HepG2 (cell line): Measurements from ENCODE around the gene SLC13A3. TPM values are rescaled to one million over a fixed set of nuclear protein-coding genes. Genes with fewer than 3 reads are reported as not detected.
A peak's percentile ranks its signal among the peaks of the same experiment; 100 is the strongest.

Experiments
- BRF2 ChIP-seq: sonication (generic); formaldehyde crosslinking; IDR thresholded peaks from 2 replicates; pipeline ENCODE4 v1.8.1; 2022; ENCODE audit warnings: mild to moderate bottlenecking, missing genetic modification reagents
- CENPT ChIP-seq: sonication (generic); formaldehyde crosslinking; IDR thresholded peaks from 2 replicates; pipeline ENCODE4 v1.8.0; 2022; ENCODE audit warnings: low read depth, mild to moderate bottlenecking, moderate library complexity, missing genetic modification reagents
- DMTF1 ChIP-seq: sonication (generic); formaldehyde crosslinking; IDR thresholded peaks from 2 replicates; pipeline ENCODE4 v1.4.0; 2020; ENCODE audit warnings: mild to moderate bottlenecking, missing genetic modification reagents
- HMGXB3 ChIP-seq: sonication (generic); formaldehyde crosslinking; IDR thresholded peaks from 2 replicates; pipeline ENCODE4 v1.4.0; 2020; ENCODE audit warnings: missing genetic modification reagents, borderline replicate concordance
- HNF4A ChIP-seq: sonication (generic); formaldehyde crosslinking; IDR thresholded peaks from 2 replicates; pipeline ENCODE4 v1.4.0; 2020; ENCODE audit warnings: missing genetic modification reagents
- MAFG ChIP-seq: sonication (generic); formaldehyde crosslinking; IDR thresholded peaks from 2 replicates; pipeline ENCODE4 v1.5.1; 2020; ENCODE audit warnings: mild to moderate bottlenecking, missing genetic modification reagents
- MAZ ChIP-seq, 2 experiments: sonication (generic) in 1 of 2; formaldehyde crosslinking in 1 of 2; IDR thresholded peaks; 2 replicates each; pipeline versions ENCODE4 v1.5.0 to v1.6.1; 2012 to 2020; ENCODE audit warnings: low read depth in 2 of 2, mild to moderate bottlenecking in 2 of 2, borderline replicate concordance in 1 of 2, improper control_type of control experiment in 1 of 2, low read length in 1 of 2, missing genetic modification reagents in 1 of 2, moderate library complexity in 1 of 2
- MBNL3 ChIP-seq: fragments of 250-450 bp; sonication (Bioruptor Pico); conservative IDR thresholded peaks from 2 replicates; pipeline ENCODE4 v1.8.0; 2022; ENCODE audit warnings: mild to moderate bottlenecking, inconsistent platforms
- MYPOP ChIP-seq: sonication (generic); formaldehyde crosslinking; IDR thresholded peaks from 2 replicates; pipeline ENCODE4 v1.8.1; 2023; ENCODE audit warnings: mild to moderate bottlenecking, moderate library complexity, missing genetic modification reagents
- NONO ChIP-seq, 2 experiments: fragments of 450-650 bp in 1 of 2; sonication (generic) in 1 of 2; formaldehyde crosslinking in 1 of 2; IDR thresholded peaks in 1 of 2; conservative IDR thresholded peaks in 1 of 2; 2 replicates each; pipeline versions ENCODE4 v1.6.1 to v1.8.0; 2017 to 2022; ENCODE audit warnings: mild to moderate bottlenecking in 1 of 2, missing genetic modification reagents in 1 of 2, moderate library complexity in 1 of 2
- POGK ChIP-seq: sonication (generic); formaldehyde crosslinking; conservative IDR thresholded peaks from 2 replicates; pipeline ENCODE4 v1.8.0; 2022; ENCODE audit warnings: mild to moderate bottlenecking, moderate library complexity, missing genetic modification reagents
- RAD21 ChIP-seq: fragments of 450-650 bp; formaldehyde crosslinking; IDR thresholded peaks from 2 replicates; pipeline ENCODE4 v1.5.0; 2020; ENCODE audit warnings: mild to moderate bottlenecking
- TAF1 ChIP-seq: sonication (generic); formaldehyde crosslinking; IDR thresholded peaks from 2 replicates; pipeline ENCODE4 v1.4.0; 2020; ENCODE audit warnings: missing genetic modification reagents
- ZBTB43 ChIP-seq: sonication (generic); formaldehyde crosslinking; conservative IDR thresholded peaks from 2 replicates; pipeline ENCODE4 v1.4.0; 2020; ENCODE audit warnings: missing genetic modification reagents
- ZFP37 ChIP-seq: sonication (generic); formaldehyde crosslinking; IDR thresholded peaks from 2 replicates; pipeline ENCODE4 v1.4.0; 2020; ENCODE audit warnings: missing genetic modification reagents, borderline replicate concordance
- polyA plus RNA-seq, 8 experiments: library from polyadenylated mRNA; depleted of rRNA in 3 of 8; stranded (reverse) in 7 of 8; unstranded in 1 of 8; fragments of >200 nt; fragmentation: Illumina TruSeq in 4 of 8; extraction: Trizol in 4 of 8; gene quantifications; 2 replicates each; pipeline versions ENCODE4 v1.2.1 to v1.2.3, GENCODE V29; 2011 to 2016; ENCODE audit warnings: low read depth in 4 of 8, missing spikeins in 1 of 8, mixed read lengths in 1 of 8; ENCODE audit not compliant: insufficient read depth in 1 of 8
- total RNA-seq, 5 experiments: library from RNA; depleted of rRNA; stranded (reverse); fragments of >200 nt; fragmentation: Illumina TruSeq; extraction: Trizol; gene quantifications; 2 replicates each; pipeline ENCODE4 v1.2.3, GENCODE V29; 2016; ENCODE audit warnings: low read depth in 1 of 5

The SLC13A3 gene
- total and polyA plus RNA-seq, 2 of the 13 experiments (the other 11 are each of a cell fraction or from before 2014, with no cell fraction given) = 66.5 to 76.0 TPM

GRCh38 chr20:46648903-46649649 is 2.2 kb downstream of the SLC13A3 start (continued):
- TF ChIP-seq MYPOP (CRISPR knock-in tag) (no peak), BRF2 (CRISPR knock-in tag) (no peak), RAD21 (CRISPR knock-in tag) (peak; percentile 17; the same call in 1 of the 2 replicates), CENPT (no peak), ZFP37 (no peak), DMTF1 (CRISPR knock-in tag) (no peak), NONO (IDR thresholded peaks at IDR 0.05) (no peak), NONO (CRISPR knock-in tag; conservative IDR thresholded peaks at IDR 0.05) (0 out of 2 replicates have a peak, but pooled peaks have one; percentile 23), MBNL3 (CRISPR knock-in tag) (no peak), HMGXB3 (CRISPR knock-in tag) (no peak), MAZ (IDR thresholded peaks at IDR 0.05; ENCODE audit: borderline replicate concordance, low read depth, low read length) (no peak), MAZ (CRISPR knock-in tag; IDR thresholded peaks at IDR 0.05; ENCODE audit: low read depth) (no peak), MAFG (CRISPR knock-in tag) (no peak), HNF4A (CRISPR knock-in tag) (no peak), POGK (CRISPR knock-in tag) (0 out of 2 replicates have a peak, but pooled peaks have one; percentile 22), TAF1 (CRISPR knock-in tag) (no peak), ZBTB43 (CRISPR knock-in tag) (no peak)
